H7 (cell line): ENCODE measurements around the gene OR4X1. TPM values are rescaled to one million over a fixed set of nuclear protein-coding genes. Genes with fewer than 3 reads are reported as not detected.

ENCODE experiments used
- total RNA-seq: library from RNA; depleted of rRNA; stranded (reverse); fragments of >200 nt; shearing (Covaris generic); gene quantifications from 2 replicates; pipeline ENCODE4 v1.2.3, GENCODE V29; 2014; rRNA removed

OR4X1 gene
- total RNA-seq, 1 experiment from 2014 or later, result not detected

Other genes starting within 250 kb of the OR4X1 start
- gene OR4B1, start 47.1 kb upstream of the OR4X1 start, total RNA-seq, result not detected in 2 replicates
- gene OR4X2, start 18.8 kb upstream of the OR4X1 start, total RNA-seq, result 1.00 TPM in 1 of 2 replicates, not detected in the other
- not detected in 2 replicates for gene OR4S1, start 42.4 kb downstream of the OR4X1 start, total RNA-seq
- gene OR4C3, start 61.1 kb downstream of the OR4X1 start, total RNA-seq, result not detected in 2 replicates
- not detected in 2 replicates for gene OR4C5, start 102.6 kb downstream of the OR4X1 start, total RNA-seq
- gene OR4A47, start 224.9 kb downstream of the OR4X1 start, total RNA-seq, result not detected in 2 replicates